Stimulated activated CD4-positive, alpha-beta T cell treated with anti-CD3 and anti-CD28 coated beads, Interleukin-15, amount 100 ng/mL, for 24 hours (primary cell): ENCODE results near the gene PPP2R3A.
"Not testable (repeated sequence)": the region's sequence is repeated elsewhere in the genome, so short reads cannot be mapped to it uniquely, and the experiment has no call there.

Source experiments
- DNase-seq: peaks from one replicate; pipeline ENCODE4 v3.0.0-alpha.2; 2020

Gene PPP2R3A

GRCh38 chr3:136023264-136023978, 57.9 kb downstream of the PPP2R3A start:
- DNase-seq = no peak

GRCh38 chr3:136036306-136036705, 70.8 kb downstream of the PPP2R3A start:
- no peak for DNase-seq

GRCh38 chr3:136038668-136039067, 73.1 kb downstream of the PPP2R3A start:
- no peak for DNase-seq

GRCh38 chr3:136042608-136043221, 77.2 kb downstream of the PPP2R3A start:
- no peak for DNase-seq

GRCh38 chr3:136044980-136045745, 79.6 kb downstream of the PPP2R3A start:
- DNase-seq = no peak

- DNase-seq = no peak
These were observed 82.5 kb downstream of the PPP2R3A start for GRCh38 chr3:136048068-136048467.

DNA sequence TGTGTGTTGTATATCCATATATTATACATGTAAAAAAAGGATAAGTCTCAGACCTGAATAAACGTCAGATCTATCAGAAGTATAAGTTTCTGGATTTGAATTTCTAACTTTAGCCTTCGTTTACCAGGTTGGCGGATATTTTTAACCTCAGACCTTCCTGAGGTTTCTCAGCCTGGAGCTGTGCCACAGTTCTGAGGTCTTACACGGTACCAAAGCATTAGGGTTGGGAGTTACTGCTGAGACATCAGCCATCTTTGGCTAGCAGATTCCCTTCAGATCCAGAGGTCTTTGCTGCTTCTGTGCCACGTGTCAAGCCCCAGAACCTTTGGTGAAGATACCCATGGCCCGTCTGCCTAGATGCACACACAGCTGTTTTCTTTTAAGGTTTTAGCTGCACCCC, 84.7 kb downstream of the PPP2R3A start:
- no peak for DNase-seq

- no peak for DNase-seq
These were observed 90.0 kb downstream of the PPP2R3A start for GRCh38 chr3:136055491-136055890.

GRCh38 chr3:136067211-136067610, 101.7 kb downstream of the PPP2R3A start:
- no peak for DNase-seq

DNA sequence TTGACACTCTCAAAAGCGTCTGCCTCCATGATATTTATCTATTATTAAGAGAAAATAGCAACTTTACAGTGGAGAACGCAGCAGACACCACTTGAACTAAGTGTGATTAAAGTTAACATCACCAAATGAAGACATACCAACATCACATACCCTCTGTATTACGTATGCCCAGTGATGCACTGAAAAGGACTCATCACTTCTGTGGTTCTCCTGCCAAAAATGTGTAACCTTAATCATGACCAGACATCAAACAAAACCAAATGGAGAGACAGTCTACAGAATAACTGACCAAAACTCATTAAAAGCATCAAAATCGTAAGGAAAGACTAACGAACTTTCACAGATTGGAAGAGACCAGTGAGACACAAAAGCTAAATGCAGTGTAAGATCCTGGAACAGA, 103.2 kb downstream of the PPP2R3A start:
- no peak for DNase-seq

DNA sequence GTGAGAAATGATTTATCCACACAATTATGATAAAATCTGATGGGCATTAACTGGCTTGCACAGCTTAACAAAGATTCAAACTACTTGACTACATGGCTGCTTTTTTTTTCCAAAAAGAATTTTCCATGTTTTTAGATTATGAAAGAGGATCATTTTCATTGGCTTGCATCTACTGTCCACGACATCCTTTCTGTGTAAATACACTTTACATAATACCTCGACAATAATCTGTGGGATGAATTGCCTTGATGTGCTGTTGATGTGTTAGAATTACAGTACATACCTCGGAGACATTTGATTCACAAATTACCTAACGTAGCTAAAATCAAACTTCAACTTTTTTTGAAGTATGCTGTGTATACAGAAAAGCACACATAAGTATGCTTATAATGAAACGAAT, 104.4 kb downstream of the PPP2R3A start:
- DNase-seq = no peak

DNA sequence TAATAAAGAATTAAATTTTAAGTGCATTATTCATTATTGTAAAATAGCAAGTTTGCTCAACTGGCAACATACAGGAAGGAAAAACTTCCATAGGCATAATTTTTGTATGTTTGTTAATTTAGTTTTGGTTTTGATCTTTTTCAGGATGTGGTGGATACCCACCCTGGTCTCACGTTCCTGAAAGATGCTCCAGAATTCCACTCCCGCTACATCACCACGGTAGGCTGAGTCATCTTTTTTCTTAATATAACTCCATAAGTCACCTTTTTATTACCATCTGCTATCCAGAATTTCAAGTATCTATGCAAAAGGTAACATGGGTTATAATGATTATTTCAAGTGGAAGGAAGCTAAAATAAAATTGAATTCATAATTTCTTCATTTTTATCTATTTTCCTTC, 104.8 kb downstream of the PPP2R3A start:
- no peak for DNase-seq

DNA sequence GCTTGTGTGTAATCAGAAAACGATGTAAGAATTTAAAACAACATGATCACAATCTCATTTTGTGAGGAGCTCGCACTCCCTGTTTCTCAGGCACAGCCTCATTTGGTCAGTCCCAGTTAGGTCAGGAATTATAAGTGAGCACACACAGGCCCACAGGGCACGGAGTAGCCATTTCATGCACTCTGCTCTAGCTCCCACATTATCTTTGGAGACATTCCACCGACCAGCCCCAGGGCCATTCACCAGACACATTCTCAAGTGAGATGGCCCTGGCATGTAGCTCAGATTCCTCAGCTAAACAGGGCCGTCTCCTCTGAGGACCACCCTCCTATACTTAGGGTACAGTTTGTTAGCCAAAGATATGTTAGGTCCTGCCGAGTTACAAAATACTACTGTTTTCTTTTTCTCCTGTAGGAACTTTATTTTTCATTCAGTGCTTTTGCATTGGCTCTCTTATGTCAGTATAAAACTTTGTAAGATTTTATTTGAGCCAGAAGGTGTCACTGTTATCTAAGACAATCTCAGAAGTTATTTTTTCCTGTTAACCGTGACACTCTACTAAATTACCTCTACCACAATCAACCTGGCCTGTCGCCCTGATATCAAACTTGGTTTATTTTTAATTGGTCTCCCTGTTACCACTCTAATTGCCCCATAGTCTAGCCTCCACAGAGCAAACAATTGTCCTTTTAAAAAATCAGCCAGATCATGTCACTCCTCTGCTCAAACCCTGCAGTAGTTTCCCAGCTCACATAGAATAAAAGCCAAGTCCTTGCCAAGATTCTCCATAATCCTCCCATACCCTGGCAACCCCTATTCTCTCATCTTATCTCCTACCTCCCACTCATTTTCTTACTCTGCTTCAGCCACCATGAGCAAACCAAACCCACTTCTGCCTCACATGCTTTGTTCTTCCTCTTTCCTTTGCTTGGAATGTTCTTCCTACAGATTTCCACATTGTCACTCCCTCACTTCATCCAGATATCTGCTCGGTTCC, 105.7 kb downstream of the PPP2R3A start:
- DNase-seq = no peak

GRCh38 chr3:136074546-136075170, 109.1 kb downstream of the PPP2R3A start:
- no peak for DNase-seq

- peak; percentile 76 for DNase-seq
These were observed 109.8 kb downstream of the PPP2R3A start for GRCh38 chr3:136075218-136075808.

DNA sequence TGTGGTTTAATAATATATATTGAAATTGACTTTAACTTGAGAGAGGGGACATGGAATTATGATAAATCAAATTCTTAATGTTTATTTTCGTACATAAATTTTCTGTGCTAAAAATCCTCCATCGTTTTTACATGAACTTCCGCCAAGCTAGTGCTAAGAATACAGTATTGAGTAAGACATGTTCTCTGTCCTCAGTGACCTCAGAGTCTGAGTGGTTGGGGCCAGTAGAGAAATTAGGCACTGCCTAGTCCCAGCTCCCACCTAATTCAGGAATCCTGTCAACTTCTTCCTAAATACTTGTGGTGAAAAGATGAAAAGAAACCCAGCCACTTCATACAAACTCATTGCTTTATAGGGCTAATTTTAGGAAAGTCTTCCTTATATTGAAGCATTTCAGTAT, 110.3 kb downstream of the PPP2R3A start:
- DNase-seq = no peak

GRCh38 chr3:136078421-136079364, 113.2 kb downstream of the PPP2R3A start:
- no peak for DNase-seq

DNA sequence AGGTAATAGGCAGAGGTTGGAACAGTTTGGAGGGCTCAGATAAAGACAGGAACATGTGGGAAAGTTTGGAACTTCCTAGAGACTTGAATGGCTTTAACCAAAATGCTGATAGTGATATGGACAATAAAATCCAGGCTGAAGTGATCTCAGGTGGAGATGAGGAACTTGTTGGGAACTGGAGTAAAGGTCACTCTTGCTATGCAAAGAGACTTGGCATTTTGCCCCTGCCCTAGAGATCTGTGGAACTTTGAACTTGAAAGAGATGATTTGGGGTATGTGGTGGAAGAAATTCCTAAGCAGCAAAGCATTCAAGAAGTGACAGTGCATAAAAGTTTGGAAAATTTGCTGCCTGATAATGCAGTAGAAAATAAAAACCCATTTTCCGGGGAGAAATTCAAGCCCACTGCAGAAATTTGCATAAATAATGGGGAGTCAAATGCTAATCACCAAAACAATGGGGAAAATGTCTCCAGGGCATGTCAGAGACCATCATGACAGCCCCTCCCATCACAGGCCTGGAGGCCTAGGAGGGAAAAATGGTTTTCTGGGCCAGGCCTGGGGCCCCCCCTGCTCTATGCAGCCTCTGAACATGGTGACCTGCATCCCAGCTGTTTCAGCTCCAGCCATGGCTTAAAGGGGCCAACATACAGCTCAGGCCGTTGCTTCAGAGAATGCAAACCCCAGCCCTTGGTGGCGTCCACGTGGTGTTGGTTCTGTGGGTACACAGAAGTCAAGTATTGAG, 118.3 kb downstream of the PPP2R3A start:
- DNase-seq = not testable (repeated sequence)

- DNase-seq = peak; percentile 8
These were observed 119.5 kb downstream of the PPP2R3A start for GRCh38 chr3:136085067-136085466.

DNA sequence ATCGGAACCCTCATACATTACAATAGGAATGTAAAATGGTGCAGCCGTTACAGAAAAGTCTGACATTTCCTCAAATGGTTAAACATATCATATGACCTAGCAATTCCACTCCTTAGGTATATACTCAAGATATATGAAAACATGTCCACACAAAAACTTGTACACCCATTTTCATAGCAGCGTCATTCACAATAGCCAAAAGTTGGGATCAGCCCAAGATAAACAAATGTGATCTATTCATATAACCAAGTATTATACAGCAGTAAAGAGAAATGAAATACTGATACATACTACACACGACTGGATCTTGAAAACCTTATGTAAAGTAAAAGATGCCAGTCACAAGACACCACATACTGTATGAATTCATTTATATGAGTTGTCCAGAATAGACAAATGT, 128.2 kb downstream of the PPP2R3A start:
- no peak for DNase-seq
